Loucy (cell line): Measurements from ENCODE around the gene FAM135A.

Experiments
- CTCF ChIP-seq: fragments of 200-600 bp; sonication (generic); conservative IDR thresholded peaks from 2 replicates; pipeline ENCODE4 v1.5.1; 2014; ENCODE audit warnings: mild to moderate bottlenecking, antibody characterized with exemption, low read length
- EZH2phosphoT487 ChIP-seq: fragments of 200-600 bp; IDR thresholded peaks from 2 replicates; pipeline ENCODE4 v1.6.1; 2018; ENCODE audit warnings: antibody characterized with exemption, mild to moderate bottlenecking, moderate library complexity, borderline replicate concordance

GRCh38 chr6:70604254-70604653 is 190.9 kb downstream of the FAM135A start:
- TF ChIP-seq CTCF (no peak), EZH2phosphoT487 (no peak)
